Body of pancreas (tissue), 4 donors: Measurements from ENCODE around the gene SIPA1L3.

Source experiments
- CTCF ChIP-seq, 7 experiments: fragments of 450-650 bp in 4 of 7; fragments of 200-600 bp in 3 of 7; sonication (generic) in 3 of 7; IDR thresholded peaks; one replicate each; pipeline ENCODE4 v1.5.1; 2016 to 2019; ENCODE audit warnings: antibody characterized with exemption in 7 of 7
- POLR2A ChIP-seq, 3 donors: fragments of 450-650 bp; IDR thresholded peaks; one replicate each; pipeline ENCODE4 v1.6.1; 2016; ENCODE audit warnings: antibody characterized with exemption in 3 of 3, mild to moderate bottlenecking in 2 of 3

- TF ChIP-seq CTCF (IDR thresholded peaks at IDR 0.05) = no peak
- no peak for TF ChIP-seq POLR2A (IDR thresholded peaks at IDR 0.05)
These were observed 113.3 kb downstream of the SIPA1L3 start for GRCh38 chr19:38020311-38020710.
